Spleen (tissue), 11 donors: Measurements from ENCODE around the gene TRA2A. TPM values are rescaled to one million over a fixed set of nuclear protein-coding genes. Genes with fewer than 3 reads are reported as not detected.

Experiments used
- DNase-seq: peaks from one replicate; pipeline ENCODE4 v3.0.0-alpha.2; 2020
- H3K27ac ChIP-seq, 8 donors: fragments of 200-600 bp; sonication (generic) in 7 of 8; 1 replicate in 4 of 8; 2 replicates in 4 of 8; pipeline versions ENCODE4 v1.5.0 to v1.8.0; 2016 to 2021; ENCODE audit warnings: inconsistent platforms in 4 of 8, mild to moderate bottlenecking in 4 of 8, moderate library complexity in 1 of 8
- H3K27me3 ChIP-seq, 7 donors: fragments of 200-600 bp; sonication (generic) in 6 of 7; replicated peaks in 1 of 7; 1 replicate in 4 of 7; 2 replicates in 3 of 7; pipeline versions ENCODE4 v1.5.0 to v1.8.0; 2016 to 2021; ENCODE audit warnings: inconsistent platforms in 3 of 7, mild to moderate bottlenecking in 1 of 7
- H3K36me3 ChIP-seq, 6 donors: fragments of 200-600 bp; sonication (generic) in 5 of 6; 1 replicate in 4 of 6; 2 replicates in 2 of 6; pipeline versions ENCODE4 v1.5.0 to v1.8.0; 2016 to 2021; ENCODE audit warnings: inconsistent platforms in 2 of 6
- H3K4me1 ChIP-seq, 6 donors: fragments of 200-600 bp; sonication (generic) in 5 of 6; 1 replicate in 3 of 6; 2 replicates in 3 of 6; pipeline versions ENCODE4 v1.5.0 to v1.8.0; 2016 to 2021; ENCODE audit warnings: inconsistent platforms in 3 of 6
- H3K4me3 ChIP-seq, 8 donors: fragments of 200-600 bp; sonication (generic) in 7 of 8; 1 replicate in 4 of 8; 2 replicates in 4 of 8; pipeline versions ENCODE4 v1.5.0 to v1.8.0; 2016 to 2021; ENCODE audit warnings: inconsistent platforms in 4 of 8, mild to moderate bottlenecking in 4 of 8, moderate library complexity in 2 of 8
- H3K9me3 ChIP-seq, 8 donors: fragments of 200-600 bp; sonication (generic) in 7 of 8; 1 replicate in 4 of 8; 2 replicates in 4 of 8; pipeline versions ENCODE4 v1.5.0 to v1.8.0; 2016 to 2021; ENCODE audit warnings: inconsistent platforms in 4 of 8
- POLR2A ChIP-seq, 3 donors: fragments of 450-650 bp; IDR thresholded peaks; one replicate each; pipeline ENCODE4 v1.5.1; 2017; ENCODE audit warnings: antibody characterized with exemption in 3 of 3, mild to moderate bottlenecking in 1 of 3
- POLR2AphosphoS5 ChIP-seq, 3 donors: sonication (generic); formaldehyde crosslinking; IDR thresholded peaks; one replicate each; pipeline ENCODE4 v1.5.1; 2017; ENCODE audit warnings: antibody characterized with exemption in 3 of 3
- WGBS, 5 donors: extraction: QIAGEN DNeasy Blood & Tissue Kit in 3 of 5; methylation state at CpG; one replicate each; pipeline versions ENCODE4 v1.1.5 to v1.1.7; 2013 to 2018; 5-methylcytosine and 5-hydroxymethylcytosine counted together
- intact Hi-C: fragments of 100-400 bp; cut with DNase I; formaldehyde crosslinking; loops from one replicate; pipeline ENCODE4 v1.15.0; 2023; ENCODE audit warnings: low total_unique reads
- polyA plus RNA-seq, 3 donors: library from polyadenylated mRNA; stranded (reverse); fragments of 200-250 nt; gene quantifications; one replicate each; pipeline ENCODE4 v1.2.1, GENCODE V29; 2013
- total RNA-seq, 7 donors: library from RNA; depleted of rRNA in 3 of 7; stranded (reverse); fragments of >200 nt in 3 of 7; fragmentation: NEBNext Ultra II Directional in 4 of 7; extraction: Animal tissue kit (Norgen Biotek cat#: 25700) in 4 of 7; gene quantifications; one replicate each; pipeline versions ENCODE4 v1.1.0 to v1.2.1, GENCODE V29; 2016 to 2021
- TF ChIP-seq, protein P1 (sequence below), 11 experiments: fragments of 200-600 bp in 7 of 11; fragments of 450-650 bp in 4 of 11; sonication (generic) in 4 of 11; IDR thresholded peaks in 8 of 11; conservative IDR thresholded peaks in 3 of 11; 1 replicate in 7 of 11; 2 replicates in 4 of 11; pipeline versions ENCODE4 v1.4.0 to v1.8.0; 2016 to 2021; ENCODE audit warnings: antibody characterized with exemption in 11 of 11, inconsistent platforms in 4 of 11, mild to moderate bottlenecking in 1 of 11
- donor health status: healthy with polysubstance abuse.
- donor health status: DM: no; HTN: no; CAD: no; lungs with moderate emphysema.
- donor health status: DM: no; HTN: no; CAD: no.
- donor health status: Bipolar disorder and iron deficiency.
- donor health status: healthy.
- donor health status: DM: no; HTN: no; CAD: no.
- donor health status: DM: yes; HTN: yes; CAD: no.

Gene TRA2A
- total and polyA plus RNA-seq, 10 donors, result 59.2 to 98.7 (median 87.6) TPM

- H3K9me3 ChIP-seq, result peaks cover 0 to 22% (median 0%) of the 10 kb centered on the region in 8 donors
- intact Hi-C loops, result no loop called here
- peaks cover 14 to 100% (median 100%) of the 10 kb centered on the region in 7 donors for H3K27me3 ChIP-seq
- DNase-seq, result no peak
- no peaks in the 10 kb centered on the region for H3K36me3 ChIP-seq
- H3K4me1 ChIP-seq, result peaks cover 38 to 65% (median 57%) of the 10 kb centered on the region in 6 donors
- H3K4me3 ChIP-seq, result no peak overlapping the region
- TF ChIP-seq POLR2AphosphoS5 (IDR thresholded peaks at IDR 0.05) (no peak), POLR2A (IDR thresholded peaks at IDR 0.05) (no peak)
- TF ChIP-seq, protein P1, sequence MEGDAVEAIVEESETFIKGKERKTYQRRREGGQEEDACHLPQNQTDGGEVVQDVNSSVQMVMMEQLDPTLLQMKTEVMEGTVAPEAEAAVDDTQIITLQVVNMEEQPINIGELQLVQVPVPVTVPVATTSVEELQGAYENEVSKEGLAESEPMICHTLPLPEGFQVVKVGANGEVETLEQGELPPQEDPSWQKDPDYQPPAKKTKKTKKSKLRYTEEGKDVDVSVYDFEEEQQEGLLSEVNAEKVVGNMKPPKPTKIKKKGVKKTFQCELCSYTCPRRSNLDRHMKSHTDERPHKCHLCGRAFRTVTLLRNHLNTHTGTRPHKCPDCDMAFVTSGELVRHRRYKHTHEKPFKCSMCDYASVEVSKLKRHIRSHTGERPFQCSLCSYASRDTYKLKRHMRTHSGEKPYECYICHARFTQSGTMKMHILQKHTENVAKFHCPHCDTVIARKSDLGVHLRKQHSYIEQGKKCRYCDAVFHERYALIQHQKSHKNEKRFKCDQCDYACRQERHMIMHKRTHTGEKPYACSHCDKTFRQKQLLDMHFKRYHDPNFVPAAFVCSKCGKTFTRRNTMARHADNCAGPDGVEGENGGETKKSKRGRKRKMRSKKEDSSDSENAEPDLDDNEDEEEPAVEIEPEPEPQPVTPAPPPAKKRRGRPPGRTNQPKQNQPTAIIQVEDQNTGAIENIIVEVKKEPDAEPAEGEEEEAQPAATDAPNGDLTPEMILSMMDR (IDR thresholded peaks at IDR 0.05 in 8 of 11, conservative IDR thresholded peaks at IDR 0.05 in 3 of 11), result no peak
- no peak overlapping the region for H3K27ac ChIP-seq
These were observed 59.2 kb downstream of the TRA2A start for GRCh38 chr7:23472556-23472955.

- no peak for DNase-seq
- 35 to 49% (median 40%) methylated on average over 6 of the region's 6 CpGs for WGBS, 5 donors
- H3K4me3 ChIP-seq, result no peak overlapping the region
- H3K9me3 ChIP-seq, result peaks cover 0 to 22% (median 0%) of the 10 kb centered on the region in 8 donors
- peaks cover 41 to 68% (median 59%) of the 10 kb centered on the region in 6 donors for H3K4me1 ChIP-seq
- peaks cover 14 to 100% (median 100%) of the 10 kb centered on the region in 7 donors for H3K27me3 ChIP-seq
- H3K27ac ChIP-seq, result no peak overlapping the region
- intact Hi-C loops, result no loop called here
- no peaks in the 10 kb centered on the region for H3K36me3 ChIP-seq
- TF ChIP-seq POLR2A (IDR thresholded peaks at IDR 0.05) (no peak), POLR2AphosphoS5 (IDR thresholded peaks at IDR 0.05) (no peak)
- TF ChIP-seq, protein P1 (IDR thresholded peaks at IDR 0.05 in 8 of 11, conservative IDR thresholded peaks at IDR 0.05 in 3 of 11), result no peak
These were observed 59.7 kb downstream of the TRA2A start for GRCh38 chr7:23472046-23472445.

GRCh38 chr7:23471106-23471859 lies 60.5 kb downstream of the TRA2A start:
- Histone ChIP-seq H3K4me3 (peak overlapping the region in 6 of 8 donors; percentile 19 to 66 (median 30)), H3K9me3 (peaks cover 0 to 22% (median 0%) of the 10 kb centered on the region in 8 donors), H3K4me1 (peaks cover 41 to 68% (median 59%) of the 10 kb centered on the region in 6 donors), H3K36me3 (no peaks in the 10 kb centered on the region), H3K27me3 (peaks cover 14 to 100% (median 100%) of the 10 kb centered on the region in 7 donors), H3K27ac (no peak overlapping the region)
- intact Hi-C loops, result no loop called here
- peak; percentile 77 for DNase-seq
- WGBS, 5 donors, result 3 to 6% (median 4%) methylated on average over 32 to 44 of the region's 44 CpGs
- TF ChIP-seq POLR2AphosphoS5 (IDR thresholded peaks at IDR 0.05) (peak in 2 of 3 donors; percentile 8 to 18), POLR2A (IDR thresholded peaks at IDR 0.05) (no peak)

DNA sequence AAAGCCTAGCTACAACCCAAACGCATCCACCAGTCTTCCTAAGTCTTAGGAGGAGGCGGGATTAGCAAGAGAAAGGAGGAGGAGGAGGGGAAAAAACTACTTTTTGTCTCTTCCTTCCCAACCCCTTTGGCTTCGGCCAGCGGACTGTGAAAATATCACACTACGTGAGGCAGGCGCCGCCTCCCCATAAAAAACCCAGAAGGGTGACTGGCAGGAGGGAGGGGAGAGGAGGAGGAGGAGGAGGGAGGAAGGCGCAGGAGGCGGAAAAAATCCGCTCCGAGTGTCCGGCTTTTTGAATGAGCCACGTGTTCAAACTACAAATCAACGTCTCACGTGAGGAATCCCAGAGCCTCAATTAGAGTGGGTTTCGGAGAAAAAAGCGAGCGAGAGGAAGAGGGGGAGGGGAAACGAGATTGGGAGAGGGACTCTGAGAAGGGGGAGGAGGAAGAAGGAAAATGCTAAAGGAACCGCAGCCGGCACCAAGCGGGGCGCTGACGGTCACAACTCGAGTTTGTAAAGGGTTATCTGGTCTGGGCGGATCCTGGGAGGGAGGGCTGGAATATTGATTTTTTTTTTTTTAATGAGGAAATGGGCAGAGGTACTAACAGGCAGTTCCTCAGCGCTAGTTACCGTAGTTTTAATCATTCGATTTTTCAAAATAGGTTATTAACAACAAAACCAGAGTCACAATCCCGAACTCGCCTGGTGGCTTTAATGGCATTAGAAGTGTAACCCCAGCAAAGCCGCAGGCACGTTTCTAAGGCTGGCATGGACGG lies 61.3 kb downstream of the TRA2A start, which contains the start of gene IGF2BP3:
IGF2BP3 (minus strand) TSS at position 162 of the 776 bp plus-strand sequence. CDS start 381 bp downstream, outside the sequence.
- no peaks in the 10 kb centered on the region for H3K36me3 ChIP-seq
- 1 to 4% (median 1%) methylated on average over 33 to 34 of the region's 34 CpGs for WGBS, 5 donors
- intact Hi-C loops, result no loop called here
- peak; percentile 58 for DNase-seq
- no peak within 1 kb of the TSS for H3K27ac ChIP-seq
- H3K4me3 ChIP-seq, result peak within 1 kb of the TSS; percentile 10 to 66 (median 40)
- H3K27me3 ChIP-seq, result peaks cover 14 to 100% (median 99%) of the 10 kb centered on the region in 7 donors
- H3K9me3 ChIP-seq, result peaks cover 0 to 22% (median 0%) of the 10 kb centered on the region in 8 donors
- peaks cover 41 to 68% (median 59%) of the 10 kb centered on the region in 6 donors for H3K4me1 ChIP-seq
- TF ChIP-seq, protein P1 (IDR thresholded peaks at IDR 0.05 in 8 of 11, conservative IDR thresholded peaks at IDR 0.05 in 3 of 11), result no peak
- TF ChIP-seq POLR2AphosphoS5 (IDR thresholded peaks at IDR 0.05) (no peak), POLR2A (IDR thresholded peaks at IDR 0.05) (no peak)
